Smooth muscle cell (in vitro differentiated cells): Measurements from ENCODE around the gene PRDX1. TPM values are rescaled to one million over a fixed set of nuclear protein-coding genes. Genes with fewer than 3 reads are reported as not detected.
"Not testable (repeated sequence)": the region's sequence is repeated elsewhere in the genome, so short reads cannot be mapped to it uniquely, and the experiment has no call there.

ENCODE experiments used
- DNase-seq: peaks from one replicate; lab custom pipeline; 2025; ENCODE audit not compliant: unreplicated experiment; lab: John Stamatoyannopoulos, UW
- H2AFZ ChIP-seq: fragments of 200-600 bp; sonication (generic); 2 replicates; pipeline ENCODE4 v1.6.0; 2016; ENCODE audit warnings: antibody characterized with exemption, low read depth, mild to moderate bottlenecking
- H3F3A ChIP-seq: fragments of 200-600 bp; sonication (generic); 2 replicates; pipeline ENCODE4 v1.6.0; 2017; ENCODE audit warnings: antibody characterized with exemption, low read depth
- H3K27ac ChIP-seq: fragments of 200-600 bp; sonication (generic); 2 replicates; pipeline ENCODE4 v1.5.1; 2016; ENCODE audit warnings: low read depth, mild to moderate bottlenecking
- H3K27me3 ChIP-seq: fragments of 200-600 bp; sonication (generic); 2 replicates; pipeline ENCODE4 v1.6.1; 2016; ENCODE audit warnings: low read depth, mild to moderate bottlenecking
- H3K36me3 ChIP-seq: fragments of 200-600 bp; sonication (generic); 2 replicates; pipeline ENCODE4 v1.5.1; 2016; ENCODE audit warnings: low read depth
- H3K4me1 ChIP-seq: fragments of 200-600 bp; sonication (generic); 2 replicates; pipeline ENCODE4 v1.5.1; 2016; ENCODE audit warnings: low read depth
- H3K4me2 ChIP-seq: fragments of 200-600 bp; sonication (generic); 2 replicates; pipeline ENCODE4 v1.6.0; 2016; ENCODE audit warnings: mild to moderate bottlenecking
- H3K4me3 ChIP-seq: fragments of 200-600 bp; sonication (generic); 2 replicates; pipeline ENCODE4 v1.5.1; 2016; ENCODE audit warnings: mild to moderate bottlenecking
- H3K79me2 ChIP-seq: fragments of 200-600 bp; sonication (generic); 2 replicates; pipeline ENCODE4 v1.6.0; 2016; ENCODE audit warnings: low read depth, mild to moderate bottlenecking
- H3K9ac ChIP-seq: fragments of 200-600 bp; sonication (generic); 2 replicates; pipeline ENCODE4 v1.6.0; 2016; ENCODE audit warnings: low read depth
- H3K9me3 ChIP-seq: fragments of 200-600 bp; sonication (generic); replicated peaks from 2 replicates; pipeline ENCODE4 v1.5.1; 2016; ENCODE audit warnings: low read depth
- H4K20me1 ChIP-seq: fragments of 200-600 bp; sonication (generic); 2 replicates; pipeline ENCODE4 v1.6.0; 2016; ENCODE audit warnings: low read depth
- CTCF ChIP-seq: fragments of 200-600 bp; sonication (generic); IDR thresholded peaks from 2 replicates; pipeline ENCODE4 v1.5.1; 2017; ENCODE audit warnings: borderline replicate concordance, mild to moderate bottlenecking, antibody characterized with exemption; ENCODE audit not compliant: insufficient read depth, poor library complexity, severe bottlenecking
- WGBS: methylation state at CpG from one replicate; pipeline ENCODE4 v1.1.7; 2016; ENCODE audit warnings: low lambda C conversion rate; 5-methylcytosine and 5-hydroxymethylcytosine counted together
- polyA plus RNA-seq: library from polyadenylated mRNA; unstranded; fragments of >200 nt; fragmentation: Nextera tagmentation; extraction: Ambion mirVana; gene quantifications from 2 replicates; pipeline ENCODE4 v1.2.1, GENCODE V29; 2016
- total RNA-seq: library from RNA; depleted of rRNA; stranded (reverse); fragments of >200 nt; gene quantifications from 2 replicates; pipeline ENCODE4 v1.2.3, GENCODE V29; 2014

PRDX1 gene
- total and polyA plus RNA-seq, 2 experiments from 2014 or later: 303 to 369 TPM

GRCh38 chr1:45470306-45470798, 51.3 kb downstream of the PRDX1 start:
- Histone ChIP-seq H3K79me2 (no peaks in the 10 kb centered on the region), H3K4me1 (no peaks in the 10 kb centered on the region), H3K27me3 (no peaks in the 10 kb centered on the region), H3K36me3 (no peaks in the 10 kb centered on the region), H3K4me2 (no peak overlapping the region), H4K20me1 (no peaks in the 10 kb centered on the region), H2AFZ (no peak overlapping the region), H3K27ac (no peak overlapping the region), H3K4me3 (no peak overlapping the region), H3K9me3 (no peaks in the 10 kb centered on the region), H3F3A (no peaks in the 10 kb centered on the region), H3K9ac (no peak overlapping the region)
- WGBS: 70% methylated on average over 2 of the region's 2 CpGs
- DNase-seq: no peak
- TF ChIP-seq CTCF: no peak

GRCh38 chr1:45467353-45467752, 54.3 kb downstream of the PRDX1 start:
- H3K27ac ChIP-seq, H4K20me1 ChIP-seq, H3K79me2 ChIP-seq, H3K4me2 ChIP-seq, H3K36me3 ChIP-seq, H3F3A ChIP-seq, H2AFZ ChIP-seq, DNase-seq, H3K4me3 ChIP-seq, H3K4me1 ChIP-seq, H3K9me3 ChIP-seq, H3K27me3 ChIP-seq, H3K9ac ChIP-seq: not testable (repeated sequence)
- 92% methylated on average over 9 of the region's 9 CpGs for WGBS

- H3K27me3 ChIP-seq: no peaks in the 10 kb centered on the region
- H3K4me2 ChIP-seq: no peak overlapping the region
- no peaks in the 10 kb centered on the region for H4K20me1 ChIP-seq
- no peak overlapping the region for H2AFZ ChIP-seq
- H3K4me3 ChIP-seq: no peak overlapping the region
- no peaks in the 10 kb centered on the region for H3K4me1 ChIP-seq
- no peaks in the 10 kb centered on the region for H3F3A ChIP-seq
- no peaks in the 10 kb centered on the region for H3K9me3 ChIP-seq
- no peaks in the 10 kb centered on the region for H3K79me2 ChIP-seq
- no peak for TF ChIP-seq CTCF
- no peak for DNase-seq
- no peak overlapping the region for H3K9ac ChIP-seq
- no peaks in the 10 kb centered on the region for H3K36me3 ChIP-seq
- H3K27ac ChIP-seq: no peak overlapping the region
Measured at GRCh38 chr1:45465277-45465676, 56.4 kb downstream of the PRDX1 start.

Other genes with a start within 250 kb of the PRDX1 start
- not detected in 2 replicates for gene HPDL, start 195.0 kb downstream of the PRDX1 start, total RNA-seq
- gene HPDL, start 195.0 kb downstream of the PRDX1 start, polyA plus RNA-seq: 0.96 and 0.98 TPM in 2 replicates
- 3.2 and 3.3 TPM in 2 replicates for gene TOE1, start 181.7 kb downstream of the PRDX1 start, total RNA-seq
- 2.8 and 3.3 TPM in 2 replicates for gene TOE1, start 181.7 kb downstream of the PRDX1 start, polyA plus RNA-seq
- gene MUTYH, start 181.4 kb downstream of the PRDX1 start, total RNA-seq: 12.1 and 13.5 TPM in 2 replicates
- gene MUTYH, start 181.4 kb downstream of the PRDX1 start, polyA plus RNA-seq: 16.5 and 17.4 TPM in 2 replicates
- 3.4 and 4.3 TPM in 2 replicates for gene TESK2, start 30.7 kb downstream of the PRDX1 start, total RNA-seq
- gene TESK2, start 30.7 kb downstream of the PRDX1 start, polyA plus RNA-seq: 1.3 and 2.3 TPM in 2 replicates
- 0.18 and 2.4 TPM in 2 replicates for gene CCDC163, start 21.8 kb downstream of the PRDX1 start, total RNA-seq
- gene CCDC163, start 21.8 kb downstream of the PRDX1 start, polyA plus RNA-seq: 1.3 and 2.1 TPM in 2 replicates
- 2.5 and 3.0 TPM in 2 replicates for gene MMACHC, start 21.6 kb downstream of the PRDX1 start, total RNA-seq
- gene MMACHC, start 21.6 kb downstream of the PRDX1 start, polyA plus RNA-seq: 1.3 and 1.8 TPM in 2 replicates
- 64.1 and 91.4 TPM in 2 replicates for gene AKR1A1, start 28.9 kb upstream of the PRDX1 start, total RNA-seq
- gene AKR1A1, start 28.9 kb upstream of the PRDX1 start, polyA plus RNA-seq: 135 and 148 TPM in 2 replicates
- gene NASP, start 62.2 kb upstream of the PRDX1 start, total RNA-seq: 40.4 and 83.0 TPM in 2 replicates
- gene NASP, start 62.2 kb upstream of the PRDX1 start, polyA plus RNA-seq: 44.9 and 64.2 TPM in 2 replicates
- gene CCDC17, start 102.2 kb upstream of the PRDX1 start, total RNA-seq: 0.81 and 2.5 TPM in 2 replicates
- gene CCDC17, start 102.2 kb upstream of the PRDX1 start, polyA plus RNA-seq: 0.64 and 1.6 TPM in 2 replicates
- gene GPBP1L1, start 164.6 kb upstream of the PRDX1 start, total RNA-seq: 93.2 and 110 TPM in 2 replicates
- 51.9 and 52.6 TPM in 2 replicates for gene GPBP1L1, start 164.6 kb upstream of the PRDX1 start, polyA plus RNA-seq
- 19.4 and 23.3 TPM in 2 replicates for gene TMEM69, start 166.3 kb upstream of the PRDX1 start, total RNA-seq
- 16.7 and 26.8 TPM in 2 replicates for gene TMEM69, start 166.3 kb upstream of the PRDX1 start, polyA plus RNA-seq
- gene IPP, start 228.8 kb upstream of the PRDX1 start, total RNA-seq: 9.9 and 14.2 TPM in 2 replicates
- gene IPP, start 228.8 kb upstream of the PRDX1 start, polyA plus RNA-seq: 12.9 and 14.8 TPM in 2 replicates